HepG2 (cell line): Measurements from ENCODE around the gene KLF3. TPM values are rescaled to one million over a fixed set of nuclear protein-coding genes. Genes with fewer than 3 reads are reported as not detected.

Source experiments
- BATF2 ChIP-seq: sonication (generic); formaldehyde crosslinking; IDR thresholded peaks from 2 replicates; pipeline ENCODE4 v1.8.0; 2022; ENCODE audit warnings: mild to moderate bottlenecking, missing genetic modification reagents, moderate library complexity
- BHLHE40 ChIP-seq: IDR thresholded peaks from 2 replicates; pipeline ENCODE4 v1.6.1; 2011; ENCODE audit warnings: low read length, improper control_type of control experiment
- CTCF ChIP-seq: sonication (generic); formaldehyde crosslinking; IDR thresholded peaks from 2 replicates; pipeline ENCODE4 v1.5.0; 2020; ENCODE audit warnings: mild to moderate bottlenecking, missing genetic modification reagents, moderate library complexity
- HMG20A ChIP-seq: IDR thresholded peaks from 2 replicates; pipeline ENCODE4 v1.6.1; 2016; ENCODE audit warnings: borderline replicate concordance
- KDM1A ChIP-seq: IDR thresholded peaks from 2 replicates; pipeline ENCODE4 v1.6.1; 2016; ENCODE audit warnings: missing compliant biosample characterization
- KDM6A ChIP-seq: IDR thresholded peaks from 2 replicates; pipeline ENCODE4 v1.6.1; 2016; ENCODE audit warnings: low read depth
- MED13 ChIP-seq: sonication (generic); formaldehyde crosslinking; IDR thresholded peaks from 2 replicates; pipeline ENCODE4 v1.5.0; 2020; ENCODE audit warnings: missing genetic modification reagents
- SALL2 ChIP-seq: sonication (generic); formaldehyde crosslinking; IDR thresholded peaks from 2 replicates; pipeline ENCODE4 v1.8.1; 2023; ENCODE audit warnings: mild to moderate bottlenecking, missing genetic modification reagents, inconsistent platforms
- SP5 ChIP-seq: IDR thresholded peaks from 2 replicates; pipeline ENCODE4 v1.6.1; 2016; ENCODE audit warnings: low read depth, borderline replicate concordance
- ZBTB40 ChIP-seq, 2 experiments: fragments of 450-650 bp in 1 of 2; sonication (generic) in 1 of 2; formaldehyde crosslinking in 1 of 2; IDR thresholded peaks; 2 replicates each; pipeline versions ENCODE4 v1.6.1 to v1.8.0; 2016 to 2022; ENCODE audit warnings: antibody characterized with exemption in 1 of 2, mild to moderate bottlenecking in 1 of 2, missing genetic modification reagents in 1 of 2
- ZMYM3 ChIP-seq: sonication (generic); formaldehyde crosslinking; IDR thresholded peaks from 2 replicates; pipeline ENCODE4 v1.5.1; 2020; ENCODE audit warnings: mild to moderate bottlenecking, missing genetic modification reagents
- ZNF253 ChIP-seq: sonication (generic); formaldehyde crosslinking; IDR thresholded peaks from 2 replicates; pipeline ENCODE4 v1.8.0; 2022; ENCODE audit warnings: mild to moderate bottlenecking, missing genetic modification reagents, borderline replicate concordance
- ZNF44 ChIP-seq: sonication (generic); formaldehyde crosslinking; IDR thresholded peaks from 2 replicates; pipeline ENCODE4 v1.5.1; 2020; ENCODE audit warnings: mild to moderate bottlenecking, missing genetic modification reagents
- ZNF552 ChIP-seq: sonication (generic); formaldehyde crosslinking; IDR thresholded peaks from 2 replicates; pipeline ENCODE4 v1.9.0; 2022; ENCODE audit warnings: missing genetic modification reagents, mild to moderate bottlenecking, borderline replicate concordance
- ZNF710 ChIP-seq: sonication (generic); formaldehyde crosslinking; IDR thresholded peaks from 2 replicates; pipeline ENCODE4 v1.5.0; 2020; ENCODE audit warnings: mild to moderate bottlenecking, missing genetic modification reagents, borderline replicate concordance
- polyA plus RNA-seq, 8 experiments: library from polyadenylated mRNA; depleted of rRNA in 3 of 8; stranded (reverse) in 7 of 8; unstranded in 1 of 8; fragments of >200 nt; fragmentation: Illumina TruSeq in 4 of 8; extraction: Trizol in 4 of 8; gene quantifications; 2 replicates each; pipeline versions ENCODE4 v1.2.1 to v1.2.3, GENCODE V29; 2011 to 2016; ENCODE audit warnings: low read depth in 4 of 8, missing spikeins in 1 of 8, mixed read lengths in 1 of 8; ENCODE audit not compliant: insufficient read depth in 1 of 8
- total RNA-seq, 5 experiments: library from RNA; depleted of rRNA; stranded (reverse); fragments of >200 nt; fragmentation: Illumina TruSeq; extraction: Trizol; gene quantifications; 2 replicates each; pipeline ENCODE4 v1.2.3, GENCODE V29; 2016; ENCODE audit warnings: low read depth in 1 of 5

KLF3 gene
- total and polyA plus RNA-seq, 2 of the 13 experiments (the other 11 are each of a cell fraction or from before 2014, with no cell fraction given), result 29.1 to 37.8 TPM

GRCh38 chr4:38673130-38673978 is 9.4 kb downstream of the KLF3 start (continued):
- TF ChIP-seq ZNF710 (peak; percentile 80; the same call in 1 of the 2 replicates), ZNF253 (CRISPR knock-in tag) (no peak), ZNF44 (CRISPR knock-in tag) (no peak), MED13 (CRISPR knock-in tag) (peak; percentile 97), BHLHE40 (no peak), SP5 (peak; percentile 99), HMG20A (CRISPR knock-in tag) (peak; percentile 92), KDM6A (CRISPR knock-in tag) (peak; percentile 86), BATF2 (CRISPR knock-in tag) (no peak), CTCF (CRISPR knock-in tag) (peak; percentile 21; the same call in 1 of the 2 replicates), SALL2 (CRISPR knock-in tag) (no peak), ZMYM3 (CRISPR knock-in tag) (peak; percentile 80; the same call in 1 of the 2 replicates), KDM1A (CRISPR knock-in tag) (peak; percentile 83), ZBTB40 (IDR thresholded peaks at IDR 0.05) (no peak), ZBTB40 (CRISPR knock-in tag; IDR thresholded peaks at IDR 0.05) (peak; percentile 59; the same call in 1 of the 2 replicates), ZNF552 (CRISPR knock-in tag) (no peak)
